IMR-90 (cell line): ENCODE data around the gene LGALS13. TPM values are rescaled to one million over a fixed set of nuclear protein-coding genes. Genes with fewer than 3 reads are reported as not detected.

Experiments used
- ATAC-seq: fragments of 200-7000 bp; cut with Tn5 transposase; 2 replicates; pipeline ENCODE4 v1.9.1; 2020; ENCODE audit warnings: low read depth, mild to moderate bottlenecking, moderate library complexity
- Bru-seq: library from RNA; stranded (reverse); fragments of 400-500 nt; gene quantifications from one replicate; lab custom pipeline; 2021; lab: Mats Ljungman, UMichigan
- BruChase-seq, 2 experiments: library from RNA; stranded (reverse); fragments of 400-500 nt; gene quantifications; one replicate each; lab custom pipeline; 2021; lab: Mats Ljungman, UMichigan
- BruUV-seq: library from RNA; stranded (reverse); fragments of 400-500 nt; replicated peaks from 2 replicates; lab custom pipeline; 2021; lab: Mats Ljungman, UMichigan
- CTCF ChIA-PET: fragments of 300-600 bp; formaldehyde crosslinking; extraction: SDS; loops from one replicate; lab custom pipeline; 2021; ENCODE audit warnings: antibody characterized with exemption; lab: Yijun Ruan, JAX
- POLR2A ChIA-PET: fragments of 300-600 bp; sonication (Branson Sonifier 250); formaldehyde crosslinking; loops from one replicate; lab custom pipeline; 2022; ENCODE audit warnings: antibody characterized with exemption; ENCODE audit not compliant: unreplicated experiment; lab: Charles Lee
- DNase-seq: peaks from one replicate; pipeline ENCODE4 v3.0.0; 2013
- H2AFZ ChIP-seq: replicated peaks from 2 replicates; pipeline ENCODE3; 2013; ENCODE audit warnings: low read length, mild to moderate bottlenecking; ENCODE audit not compliant: poor library complexity
- H2AK5ac ChIP-seq: 2 replicates; pipeline ENCODE4 v1.6.1; 2013; ENCODE audit warnings: low read depth, low read length, inconsistent platforms
- H2AK9ac ChIP-seq: replicated peaks from 2 replicates; pipeline ENCODE3; 2013; ENCODE audit warnings: mild to moderate bottlenecking, low read depth, low read length, moderate library complexity; ENCODE audit not compliant: poor library complexity
- H2BK120ac ChIP-seq: 2 replicates; pipeline ENCODE4 v1.6.1; 2013; ENCODE audit warnings: low read depth, low read length, inconsistent platforms
- H2BK15ac ChIP-seq: 3 replicates; pipeline ENCODE4 v1.6.1; 2013; ENCODE audit warnings: low read depth, low read length, inconsistent platforms
- H2BK20ac ChIP-seq: 2 replicates; pipeline ENCODE4 v1.6.1; 2013; ENCODE audit warnings: low read depth, mild to moderate bottlenecking, inconsistent platforms, low read length, moderate library complexity
- H2BK5ac ChIP-seq: 2 replicates; pipeline ENCODE4 v1.6.1; 2013; ENCODE audit warnings: mild to moderate bottlenecking, low read depth, low read length, inconsistent platforms; ENCODE audit not compliant: poor library complexity, severe bottlenecking
- H3K14ac ChIP-seq: replicated peaks from 2 replicates; pipeline ENCODE4 v1.6.1; 2013; ENCODE audit warnings: low read depth, low read length, inconsistent platforms
- H3K18ac ChIP-seq: 2 replicates; pipeline ENCODE4 v1.6.1; 2013; ENCODE audit warnings: low read depth, low read length, control low read depth
- H3K23ac ChIP-seq: 2 replicates; pipeline ENCODE4 v1.6.1; 2013; ENCODE audit warnings: low read depth, low read length, inconsistent platforms
- H3K27ac ChIP-seq: 2 replicates; pipeline ENCODE4 v1.5.1; 2013; ENCODE audit warnings: mild to moderate bottlenecking, control low read depth, low read length; ENCODE audit not compliant: insufficient read depth
- H3K27me3 ChIP-seq: 2 replicates; pipeline ENCODE4 v1.6.1; 2013; ENCODE audit warnings: low read length; ENCODE audit not compliant: control insufficient read depth, insufficient read depth
- H3K36me3 ChIP-seq: 2 replicates; pipeline ENCODE4 v1.6.1; 2013; ENCODE audit warnings: low read length, mixed read lengths; ENCODE audit not compliant: control insufficient read depth, insufficient read depth
- H3K4ac ChIP-seq: 2 replicates; pipeline ENCODE4 v1.6.1; 2013; ENCODE audit warnings: low read depth, low read length, inconsistent platforms
- H3K4me1 ChIP-seq: 2 replicates; pipeline ENCODE4 v1.6.1; 2013; ENCODE audit warnings: low read length, mixed read lengths; ENCODE audit not compliant: control insufficient read depth, insufficient read depth
- H3K4me2 ChIP-seq: 2 replicates; pipeline ENCODE4 v1.6.1; 2013; ENCODE audit warnings: low read depth, mild to moderate bottlenecking, control low read depth, low read length, moderate library complexity
- H3K4me3 ChIP-seq: 2 replicates; pipeline ENCODE4 v1.5.1; 2013; ENCODE audit warnings: low read depth, mild to moderate bottlenecking, control low read depth, low read length, moderate library complexity; ENCODE audit not compliant: insufficient read depth
- H3K56ac ChIP-seq: 2 replicates; pipeline ENCODE4 v1.6.1; 2013; ENCODE audit warnings: low read length, inconsistent platforms; ENCODE audit not compliant: insufficient read depth; ENCODE audit errors: extremely low read depth
- H3K79me1 ChIP-seq, 2 experiments: 2 replicates each; pipeline ENCODE4 v1.6.1; 2013; ENCODE audit warnings: low read length in 2 of 2, inconsistent platforms in 1 of 2, low read depth in 1 of 2
- H3K9ac ChIP-seq: 2 replicates; pipeline ENCODE4 v1.6.1; 2013; ENCODE audit warnings: low read depth, low read length, control low read depth
- H3K9me1 ChIP-seq: 2 replicates; pipeline ENCODE4 v1.6.1; 2013; ENCODE audit warnings: low read length, inconsistent platforms; ENCODE audit not compliant: insufficient read depth
- H3K9me3 ChIP-seq: 2 replicates; pipeline ENCODE4 v1.6.1; 2013; ENCODE audit warnings: low read length; ENCODE audit not compliant: control insufficient read depth, insufficient read depth
- H4K20me1 ChIP-seq: 2 replicates; pipeline ENCODE4 v1.6.1; 2013; ENCODE audit warnings: low read length, inconsistent platforms; ENCODE audit not compliant: insufficient read depth
- H4K5ac ChIP-seq: 2 replicates; pipeline ENCODE4 v1.6.1; 2013; ENCODE audit warnings: mild to moderate bottlenecking, low read depth, low read length, control low read depth
- H4K8ac ChIP-seq, 2 experiments: 2 replicates each; pipeline ENCODE4 v1.6.1; 2013; ENCODE audit warnings: low read depth in 2 of 2, low read length in 2 of 2, control low read depth in 1 of 2, inconsistent platforms in 1 of 2
- H4K91ac ChIP-seq: 2 replicates; pipeline ENCODE4 v1.6.1; 2013; ENCODE audit warnings: low read depth, low read length, inconsistent platforms; ENCODE audit not compliant: insufficient read depth
- CEBPB ChIP-seq: IDR thresholded peaks from 2 replicates; pipeline ENCODE4 v1.6.1; 2012; ENCODE audit warnings: low read depth, low read length, improper control_type of control experiment
- CHD1 ChIP-seq: IDR thresholded peaks from 2 replicates; pipeline ENCODE4 v1.6.1; 2012; ENCODE audit warnings: low read depth, low read length, improper control_type of control experiment
- MAFK ChIP-seq: IDR thresholded peaks from 2 replicates; pipeline ENCODE4 v1.6.1; 2012; ENCODE audit warnings: low read depth, low read length, improper control_type of control experiment
- MAZ ChIP-seq: IDR thresholded peaks from 2 replicates; pipeline ENCODE4 v1.6.1; 2012; ENCODE audit warnings: low read depth, mild to moderate bottlenecking, low read length, improper control_type of control experiment, moderate library complexity, borderline replicate concordance
- MXI1 ChIP-seq: IDR thresholded peaks from 2 replicates; pipeline ENCODE4 v1.6.1; 2012; ENCODE audit warnings: low read depth, mild to moderate bottlenecking, low read length, moderate library complexity, borderline replicate concordance
- RAD21 ChIP-seq: IDR thresholded peaks from 2 replicates; pipeline ENCODE4 v1.6.1; 2012; ENCODE audit warnings: low read length, improper control_type of control experiment
- RFX5 ChIP-seq: IDR thresholded peaks from 2 replicates; pipeline ENCODE4 v1.8.0; 2012; ENCODE audit warnings: low read depth, mild to moderate bottlenecking, low read length, moderate library complexity
- WGBS, 2 experiments: methylation state at CpG; one replicate each; pipeline versions ENCODE4 v1.1.5 to v1.1.7; 2013; ENCODE audit warnings: missing lambda C conversion rate in 2 of 2; ENCODE audit not compliant: insufficient read length in 1 of 2; ENCODE audit errors: extremely low coverage in 2 of 2; 5-methylcytosine and 5-hydroxymethylcytosine counted together
- dilution Hi-C: fragments of 300-500 bp; cut with HindIII; formaldehyde crosslinking; loops from one replicate; pipeline ENCODE4 v1.14.3; 2018; ENCODE audit warnings: low sequenced_read_pairs; ENCODE audit not compliant: unreplicated experiment
- in situ Hi-C: fragments of 300-500 bp; cut with MboI; formaldehyde crosslinking; loops from 3 replicates; pipeline ENCODE4 v1.14.3; 2019; ENCODE audit warnings: low sequenced_read_pairs, inconsistent platforms, mixed read lengths
- intact Hi-C: fragments of 100-400 bp; cut with micrococcal nuclease; formaldehyde crosslinking; loops from 2 replicates; pipeline ENCODE4 v1.10.0; 2022
- long read RNA-seq: library from polyadenylated mRNA; unstranded; transcript quantifications from one replicate; pipeline ENCODE4 v2.0.0, GENCODE V29; 2021; ENCODE audit not compliant: unreplicated experiment
- polyA plus RNA-seq, 3 experiments: library from polyadenylated mRNA; depleted of rRNA; stranded (reverse); fragments of >200 nt; gene quantifications; 2 replicates each; pipeline ENCODE4 v1.2.3, GENCODE V29; 2012; ENCODE audit warnings: low replicate concordance in 1 of 3
- total RNA-seq: library from RNA; depleted of rRNA; stranded (reverse); fragments of >200 nt; gene quantifications from 2 replicates; pipeline ENCODE4 v1.2.3, GENCODE V29; 2012; rRNA removed
- TF ChIP-seq, protein P1 (sequence below): conservative IDR thresholded peaks from 2 replicates; pipeline ENCODE4 v1.5.1; 2012; ENCODE audit warnings: mild to moderate bottlenecking, low read depth, low read length, improper control_type of control experiment

Gene LGALS13, protein sequence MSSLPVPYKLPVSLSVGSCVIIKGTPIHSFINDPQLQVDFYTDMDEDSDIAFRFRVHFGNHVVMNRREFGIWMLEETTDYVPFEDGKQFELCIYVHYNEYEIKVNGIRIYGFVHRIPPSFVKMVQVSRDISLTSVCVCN
- not detected in 2 replicates for total RNA-seq
- not detected in 2 replicates for polyA plus RNA-seq (2012; rRNA removed)
- not detected in 2 replicates for polyA plus RNA-seq (2012; cell fraction: cytosol; rRNA removed)
- polyA plus RNA-seq (2012; cell fraction: nucleus; rRNA removed; ENCODE audit: low replicate concordance) = not detected in 2 replicates
- Bru-seq, nascent RNA = not detected
- BruChase-seq, experiment 1, labeled RNA remaining after a 6-hour chase = not detected
- BruChase-seq, experiment 2, labeled RNA remaining after a 2-hour chase = not detected
- long read RNA-seq = 0 reads

DNA sequence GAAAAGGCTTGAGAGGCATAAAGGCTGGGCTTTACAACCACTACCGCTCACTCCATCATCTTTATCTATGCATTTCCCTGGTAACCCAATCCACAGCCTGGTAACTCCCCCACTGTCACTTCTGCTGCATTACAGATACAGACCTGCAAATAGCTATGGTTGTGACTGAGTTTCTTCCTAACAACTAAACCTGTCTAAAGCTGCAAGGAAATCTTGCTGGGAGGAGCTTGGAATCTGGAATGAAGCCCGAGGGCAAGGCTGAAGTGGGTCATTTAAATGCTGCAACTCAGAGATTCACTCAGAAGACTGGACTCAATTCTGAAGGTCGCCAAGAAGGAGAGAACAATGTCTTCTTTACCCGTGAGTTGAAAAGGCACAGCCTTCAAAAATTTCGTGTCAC is at the start of gene LGALS13:
LGALS13 (plus strand) TSS at position 301 of the 400 bp plus-strand sequence; CDS start at position 346, 45 bp downstream.
- ATAC-seq = no peak
- H3K9me1 ChIP-seq = no peaks in the 10 kb centered on the region
- WGBS, 2 experiments = no CpG with 5 or more reads among the region's 5 CpGs
- H4K91ac ChIP-seq = no peak within 1 kb of the TSS
- H4K5ac ChIP-seq = no peak within 1 kb of the TSS
- no peak within 1 kb of the TSS for H3K4me2 ChIP-seq
- no TSS peak for BruUV-seq
- no peak within 1 kb of the TSS for H2BK5ac ChIP-seq
- H4K8ac ChIP-seq = no peak within 1 kb of the TSS
- dilution Hi-C loops = no loop called here
- no peak within 1 kb of the TSS for H3K14ac ChIP-seq
- H2BK120ac ChIP-seq = no peak within 1 kb of the TSS
- H3K27ac ChIP-seq = no peak within 1 kb of the TSS
- no peak within 1 kb of the TSS for H3K9ac ChIP-seq
- no peaks in the 10 kb centered on the region for H3K4me1 ChIP-seq
- intact Hi-C loops = no loop called here
- no peaks in the 10 kb centered on the region for H3K9me3 ChIP-seq
- H2BK20ac ChIP-seq = no peak within 1 kb of the TSS
- TF ChIP-seq RFX5 = no peak
- no peak for TF ChIP-seq MAFK
- TF ChIP-seq, protein P1, sequence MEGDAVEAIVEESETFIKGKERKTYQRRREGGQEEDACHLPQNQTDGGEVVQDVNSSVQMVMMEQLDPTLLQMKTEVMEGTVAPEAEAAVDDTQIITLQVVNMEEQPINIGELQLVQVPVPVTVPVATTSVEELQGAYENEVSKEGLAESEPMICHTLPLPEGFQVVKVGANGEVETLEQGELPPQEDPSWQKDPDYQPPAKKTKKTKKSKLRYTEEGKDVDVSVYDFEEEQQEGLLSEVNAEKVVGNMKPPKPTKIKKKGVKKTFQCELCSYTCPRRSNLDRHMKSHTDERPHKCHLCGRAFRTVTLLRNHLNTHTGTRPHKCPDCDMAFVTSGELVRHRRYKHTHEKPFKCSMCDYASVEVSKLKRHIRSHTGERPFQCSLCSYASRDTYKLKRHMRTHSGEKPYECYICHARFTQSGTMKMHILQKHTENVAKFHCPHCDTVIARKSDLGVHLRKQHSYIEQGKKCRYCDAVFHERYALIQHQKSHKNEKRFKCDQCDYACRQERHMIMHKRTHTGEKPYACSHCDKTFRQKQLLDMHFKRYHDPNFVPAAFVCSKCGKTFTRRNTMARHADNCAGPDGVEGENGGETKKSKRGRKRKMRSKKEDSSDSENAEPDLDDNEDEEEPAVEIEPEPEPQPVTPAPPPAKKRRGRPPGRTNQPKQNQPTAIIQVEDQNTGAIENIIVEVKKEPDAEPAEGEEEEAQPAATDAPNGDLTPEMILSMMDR = no peak
- TF ChIP-seq CEBPB = no peak
- TF ChIP-seq MAZ = no peak
- TF ChIP-seq RAD21 = no peak
- no peak for TF ChIP-seq MXI1
- no peak for TF ChIP-seq CHD1
- POLR2A ChIA-PET = no interaction called here
- H3K56ac ChIP-seq = no peak within 1 kb of the TSS
- no peak within 1 kb of the TSS for H2AFZ ChIP-seq
- no peaks in the 10 kb centered on the region for H3K36me3 ChIP-seq
- no peaks in the 10 kb centered on the region for H4K20me1 ChIP-seq
- H2AK5ac ChIP-seq = no peak within 1 kb of the TSS
- H3K4ac ChIP-seq = no peak within 1 kb of the TSS
- no peak within 1 kb of the TSS for H3K4me3 ChIP-seq
- in situ Hi-C loops = no loop called here
- CTCF ChIA-PET = no interaction called here
- H2AK9ac ChIP-seq = no peak within 1 kb of the TSS
- H3K27me3 ChIP-seq = no peaks in the 10 kb centered on the region
- H3K18ac ChIP-seq = no peak within 1 kb of the TSS
- no peak for DNase-seq
- H3K23ac ChIP-seq = no peak within 1 kb of the TSS
- H2BK15ac ChIP-seq = no peak within 1 kb of the TSS
- H3K79me1 ChIP-seq = no peaks in the 10 kb centered on the region
